ENCODE measurements around the gene VWA8. TPM values are rescaled to one million over a fixed set of nuclear protein-coding genes. Genes with fewer than 3 reads are reported as not detected.
"Not testable (repeated sequence)": the region's sequence is repeated elsewhere in the genome, so short reads cannot be mapped to it uniquely, and the experiment has no call there.

Gene VWA8
- total RNA-seq, 1 experiment from 2014 or later, result 22.6 TPM

DNA sequence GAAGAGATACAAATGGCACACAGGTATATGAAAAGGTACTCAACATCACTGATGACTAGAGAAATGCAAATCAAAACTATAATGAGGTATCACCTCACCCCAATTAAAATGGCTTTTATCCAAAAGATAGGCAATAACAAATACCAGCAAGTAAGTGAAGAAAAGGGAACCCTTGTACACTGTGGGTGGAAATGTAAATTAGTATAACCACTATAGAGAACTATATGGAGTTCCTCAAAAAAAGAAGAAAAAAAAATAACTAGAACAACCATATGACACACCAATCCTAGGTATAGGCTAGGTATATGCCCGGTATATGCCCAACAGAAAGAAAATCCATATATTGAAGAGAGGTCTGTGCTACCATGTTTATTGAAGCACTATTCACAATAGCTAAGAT lies 150.9 kb downstream of the VWA8 start:
- no peak overlapping the region for H2AFZ ChIP-seq (ENCODE audit: low read depth, low read length, poor library complexity, severe bottlenecking)
- DNase-seq (ENCODE audit: low read depth, low spot score) (no peak), ATAC-seq (no peak)
- H3K79me2 ChIP-seq (ENCODE audit: insufficient read depth, low read length), result no peaks in the 10 kb centered on the region; the same call in 1 of the 2 replicates
- H3K27ac ChIP-seq (ENCODE audit: low read depth, low read length), result no peak overlapping the region
- H3K36me3 ChIP-seq (ENCODE audit: control insufficient read depth in 1 of 2, insufficient read depth in 2 of 2, low read length in 2 of 2), result no peaks in the 10 kb centered on the region
- H3K27me3 ChIP-seq (ENCODE audit: insufficient read depth, low read length), result no peaks in the 10 kb centered on the region
- no peaks in the 10 kb centered on the region for H3K9me2 ChIP-seq (ENCODE audit: insufficient read depth)
- POLR2A ChIA-PET, result no interaction called here
- H3K4me3 ChIP-seq (replicated peaks in 1 of 2; ENCODE audit: low read depth in 1 of 2, low read length in 2 of 2), result no peak overlapping the region
- no peaks in the 10 kb centered on the region for H3K9me3 ChIP-seq (ENCODE audit: control insufficient read depth in 1 of 2, insufficient read depth in 1 of 2, low read depth in 1 of 2, low read length in 2 of 2)
- no peak overlapping the region for H3K4me2 ChIP-seq (ENCODE audit: low read length)
- H3K9ac ChIP-seq (ENCODE audit: low read length), result no peak overlapping the region
- no peak for TF ChIP-seq SRF (IDR thresholded peaks at IDR 0.05; ENCODE audit: low read depth)
- TF ChIP-seq, protein P1, sequence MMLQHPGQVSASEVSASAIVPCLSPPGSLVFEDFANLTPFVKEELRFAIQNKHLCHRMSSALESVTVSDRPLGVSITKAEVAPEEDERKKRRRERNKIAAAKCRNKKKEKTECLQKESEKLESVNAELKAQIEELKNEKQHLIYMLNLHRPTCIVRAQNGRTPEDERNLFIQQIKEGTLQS (IDR thresholded peaks at IDR 0.05), result no peak
- TF ChIP-seq EZH2 (IDR thresholded peaks at IDR 0.05), result no peak
- TF ChIP-seq EZH2phosphoT487 (IDR thresholded peaks at IDR 0.05; ENCODE audit: borderline replicate concordance), result no peak
- no peak for TF ChIP-seq CEBPB (IDR thresholded peaks at IDR 0.05; ENCODE audit: low read depth)
- TF ChIP-seq JUND (IDR thresholded peaks at IDR 0.05), result no peak
- intact Hi-C loops (cut with micrococcal nuclease), result no loop called here
- RAD21 ChIA-PET (ENCODE audit: low non-redundant PET in 1 of 2, low total read pairs in 2 of 2, uncharacterized antibody in 2 of 2, unreplicated experiment in 2 of 2), result no interaction called here
- CTCF ChIA-PET, result no interaction called here
- BruUV-seq (replicated peaks), result no TSS peak
- no peaks in the 10 kb centered on the region for H4K20me1 ChIP-seq (ENCODE audit: insufficient read depth)
- H3K4me1 ChIP-seq (ENCODE audit: control insufficient read depth in 1 of 2, insufficient read depth in 2 of 2, low read length in 2 of 2), result no peaks in the 10 kb centered on the region

DNA sequence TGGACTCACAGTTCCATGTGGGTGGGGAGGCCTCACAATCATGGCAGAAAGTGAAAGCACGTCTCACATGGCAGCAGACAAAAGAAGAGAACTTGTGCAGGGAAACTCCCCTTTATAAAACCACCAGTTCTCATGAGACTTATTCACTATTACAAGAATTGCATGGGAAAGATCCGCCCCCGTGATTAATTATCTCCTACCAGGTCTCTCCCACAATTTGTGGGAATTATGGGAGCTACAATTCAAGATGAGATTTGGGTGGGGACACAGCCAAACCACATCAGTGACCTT lies 157.5 kb downstream of the VWA8 start:
- H3K36me3 ChIP-seq (ENCODE audit: control insufficient read depth in 1 of 2, insufficient read depth in 2 of 2, low read length in 2 of 2); RAD21 ChIA-PET (ENCODE audit: low non-redundant PET in 1 of 2, low total read pairs in 2 of 2, uncharacterized antibody in 2 of 2, unreplicated experiment in 2 of 2); H3K4me2 ChIP-seq (ENCODE audit: low read length); CTCF ChIA-PET; BruUV-seq (replicated peaks); H2AFZ ChIP-seq (ENCODE audit: low read depth, low read length, poor library complexity, severe bottlenecking); H3K9ac ChIP-seq (ENCODE audit: low read length); ATAC-seq; H3K9me2 ChIP-seq (ENCODE audit: insufficient read depth); H3K79me2 ChIP-seq (ENCODE audit: insufficient read depth, low read length); H4K20me1 ChIP-seq (ENCODE audit: insufficient read depth); DNase-seq (ENCODE audit: low read depth, low spot score); intact Hi-C loops (cut with micrococcal nuclease); H3K9me3 ChIP-seq (ENCODE audit: control insufficient read depth in 1 of 2, insufficient read depth in 1 of 2, low read depth in 1 of 2, low read length in 2 of 2); H3K27me3 ChIP-seq (ENCODE audit: insufficient read depth, low read length); H3K27ac ChIP-seq (ENCODE audit: low read depth, low read length); H3K4me1 ChIP-seq (ENCODE audit: control insufficient read depth in 1 of 2, insufficient read depth in 2 of 2, low read length in 2 of 2); H3K4me3 ChIP-seq (replicated peaks in 1 of 2; ENCODE audit: low read depth in 1 of 2, low read length in 2 of 2); POLR2A ChIA-PET: not testable (repeated sequence)

All from HCT116 (cell line).